H1 (cell line): ENCODE results near the gene HOXD10. TPM values are rescaled to one million over a fixed set of nuclear protein-coding genes. Genes with fewer than 3 reads are reported as not detected.

Source experiments
- CTCF ChIA-PET: fragments of 300-600 bp; sonication (Branson Sonifier 250); formaldehyde crosslinking; loops from one replicate; lab custom pipeline; 2021; ENCODE audit not compliant: partially characterized antibody; lab: Charles Lee
- POLR2A ChIA-PET: fragments of 300-600 bp; sonication (Branson Sonifier 250); formaldehyde crosslinking; loops from one replicate; lab custom pipeline; 2021; ENCODE audit warnings: inconsistent platforms; ENCODE audit not compliant: partially characterized antibody; lab: Charles Lee
- DNase-seq, 2 experiments: peaks; one replicate each; pipeline versions ENCODE4 v3.0.0 to v3.0.0-alpha.2; 2010 to 2022; ENCODE audit warnings: low spot score in 2 of 2, low read depth in 1 of 2, mixed read lengths in 1 of 2
- FAIRE-seq: peaks from 2 replicates; lab custom pipeline; 2011; peaks lifted over from hg19 to GRCh38; lab: Jason Lieb, UNC
- H2AFZ ChIP-seq: 2 replicates; pipeline ENCODE4 v1.8.1; 2012; ENCODE audit warnings: low read length, inconsistent platforms
- H2AK5ac ChIP-seq: 2 replicates; pipeline ENCODE4 v1.6.1; 2013; ENCODE audit warnings: low read depth, low read length
- H2BK120ac ChIP-seq: replicated peaks from 2 replicates; pipeline ENCODE3; 2013; ENCODE audit warnings: low read depth, low read length, inconsistent platforms
- H2BK12ac ChIP-seq: 2 replicates; pipeline ENCODE4 v1.6.1; 2013; ENCODE audit warnings: low read depth, low read length
- H2BK15ac ChIP-seq: 2 replicates; pipeline ENCODE4 v1.6.1; 2013; ENCODE audit warnings: low read length
- H2BK20ac ChIP-seq: 2 replicates; pipeline ENCODE4 v1.6.1; 2013; ENCODE audit warnings: low read length
- H2BK5ac ChIP-seq: 2 replicates; pipeline ENCODE4 v1.6.1; 2013; ENCODE audit warnings: low read depth, low read length
- H3K14ac ChIP-seq: 2 replicates; pipeline ENCODE4 v1.6.1; 2013; ENCODE audit warnings: inconsistent platforms; ENCODE audit not compliant: insufficient read length
- H3K18ac ChIP-seq: 2 replicates; pipeline ENCODE4 v1.6.1; 2013; ENCODE audit warnings: low read length; ENCODE audit errors: extremely low read depth
- H3K23ac ChIP-seq: 2 replicates; pipeline ENCODE4 v1.6.1; 2013; ENCODE audit warnings: inconsistent platforms; ENCODE audit not compliant: insufficient read length
- H3K23me2 ChIP-seq: 2 replicates; pipeline ENCODE4 v1.6.1; 2013; ENCODE audit warnings: low read depth, low read length
- H3K27ac ChIP-seq: 2 replicates; pipeline ENCODE4 v1.6.1; 2011; ENCODE audit warnings: low read depth, low read length, inconsistent platforms
- H3K27me3 ChIP-seq, 4 experiments: replicated peaks in 1 of 4; 1 replicate in 1 of 4; 2 replicates in 3 of 4; pipeline versions ENCODE4 v1.6.1 to v1.8.1; 2011 to 2013; ENCODE audit warnings: low read length in 3 of 4, mild to moderate bottlenecking in 3 of 4, inconsistent platforms in 2 of 4, mixed read lengths in 2 of 4, moderate library complexity in 1 of 4; ENCODE audit not compliant: control insufficient read depth in 3 of 4, insufficient read depth in 3 of 4; ENCODE audit errors: extremely low read depth in 1 of 4
- H3K36me3 ChIP-seq, 4 experiments: 2 replicates each; pipeline versions ENCODE4 v1.6.1 to v1.8.1; 2011 to 2013; ENCODE audit warnings: mild to moderate bottlenecking in 4 of 4, low read length in 3 of 4, moderate library complexity in 2 of 4, control low read depth in 1 of 4, inconsistent platforms in 1 of 4; ENCODE audit not compliant: insufficient read depth in 4 of 4, control insufficient read depth in 2 of 4
- H3K4ac ChIP-seq: replicated peaks from 2 replicates; pipeline ENCODE3; 2013; ENCODE audit warnings: low read length, low read depth, mixed read lengths, inconsistent platforms; ENCODE audit not compliant: insufficient read length
- H3K4me1 ChIP-seq, 4 experiments: replicated peaks in 1 of 4; 1 replicate in 1 of 4; 2 replicates in 3 of 4; pipeline versions ENCODE4 v1.6.1 to v1.8.1; 2011 to 2013; ENCODE audit warnings: low read length in 3 of 4, inconsistent platforms in 2 of 4, mixed read lengths in 1 of 4; ENCODE audit not compliant: insufficient read depth in 4 of 4, control insufficient read depth in 3 of 4
- H3K4me2 ChIP-seq, 2 experiments: 2 replicates each; pipeline versions ENCODE4 v1.6.1 to v1.8.1; 2011 to 2013; ENCODE audit warnings: low read depth in 2 of 2, low read length in 2 of 2, control low read depth in 1 of 2, inconsistent platforms in 1 of 2, mild to moderate bottlenecking in 1 of 2; ENCODE audit not compliant: insufficient read depth in 1 of 2
- H3K4me3 ChIP-seq, 4 experiments: fragments of 200-600, 300-600 bp in 1 of 4; sonication (generic), shearing (Covaris generic), sonication (Bioruptor Twin) in 1 of 4; 2 replicates each; pipeline versions ENCODE4 v1.5.1 to v1.8.1; 2011 to 2016; ENCODE audit warnings: low read length in 4 of 4, low read depth in 3 of 4, control low read depth in 2 of 4, inconsistent platforms in 2 of 4, mild to moderate bottlenecking in 2 of 4, mixed read lengths in 1 of 4, moderate library complexity in 1 of 4; ENCODE audit not compliant: insufficient read depth in 2 of 4; ENCODE audit errors: extremely low read depth in 1 of 4
- H3K56ac ChIP-seq: replicated peaks from 2 replicates; pipeline ENCODE3; 2013; ENCODE audit warnings: low read depth, mild to moderate bottlenecking, mixed read lengths, low read length, inconsistent platforms; ENCODE audit not compliant: insufficient read length
- H3K79me1 ChIP-seq: 2 replicates; pipeline ENCODE4 v1.6.1; 2013; ENCODE audit warnings: low read depth, low read length, control low read depth
- H3K79me2 ChIP-seq, 2 experiments: 2 replicates each; pipeline versions ENCODE4 v1.6.1 to v1.8.1; 2012 to 2013; ENCODE audit warnings: low read length in 2 of 2, mild to moderate bottlenecking in 2 of 2, inconsistent platforms in 1 of 2; ENCODE audit not compliant: insufficient read depth in 2 of 2, control insufficient read depth in 1 of 2
- H3K9ac ChIP-seq, 4 experiments: replicated peaks in 1 of 4; 1 replicate in 1 of 4; 2 replicates in 3 of 4; pipeline versions ENCODE4 v1.6.1 to v1.8.1; 2011 to 2013; ENCODE audit warnings: low read depth in 3 of 4, low read length in 3 of 4, control low read depth in 2 of 4, mild to moderate bottlenecking in 2 of 4, moderate library complexity in 2 of 4, inconsistent platforms in 1 of 4; ENCODE audit errors: extremely low read depth in 1 of 4
- H3K9me3 ChIP-seq, 2 experiments: 2 replicates each; pipeline versions ENCODE4 v1.6.1 to v1.8.1; 2012 to 2013; ENCODE audit warnings: mild to moderate bottlenecking in 2 of 2, moderate library complexity in 2 of 2, control low read depth in 1 of 2, inconsistent platforms in 1 of 2, low read depth in 1 of 2, low read length in 1 of 2, mixed read lengths in 1 of 2; ENCODE audit not compliant: insufficient read depth in 2 of 2
- H4K20me1 ChIP-seq, 2 experiments: replicated peaks in 1 of 2; 2 replicates each; pipeline versions ENCODE3 to v1.8.1; 2011 to 2013; ENCODE audit warnings: inconsistent platforms in 2 of 2, low read length in 2 of 2, mild to moderate bottlenecking in 1 of 2; ENCODE audit not compliant: insufficient read depth in 2 of 2, control insufficient read depth in 1 of 2
- H4K5ac ChIP-seq: 2 replicates; pipeline ENCODE4 v1.6.1; 2013; ENCODE audit warnings: low read length, low read depth, mixed read lengths, inconsistent platforms; ENCODE audit not compliant: insufficient read length
- H4K8ac ChIP-seq: 2 replicates; pipeline ENCODE4 v1.8.0; 2013; ENCODE audit warnings: mild to moderate bottlenecking, moderate library complexity, low read length, inconsistent platforms; ENCODE audit not compliant: insufficient read depth; ENCODE audit errors: extremely low read depth
- H4K91ac ChIP-seq: replicated peaks from 2 replicates; pipeline ENCODE3; 2013; ENCODE audit warnings: low read length, mixed read lengths, inconsistent platforms; ENCODE audit not compliant: insufficient read length
- CBX8 ChIP-seq: fragments of 300-800, 300-1000 bp; sonication (generic); IDR thresholded peaks from 2 replicates; pipeline ENCODE4 v1.7.1; 2016; ENCODE audit warnings: low read depth, low read length, borderline replicate concordance
- EZH2 ChIP-seq: fragments of 200-600 bp; sonication (generic); IDR thresholded peaks from 2 replicates; pipeline ENCODE4 v1.7.1; 2012; ENCODE audit warnings: low read depth, mild to moderate bottlenecking, moderate library complexity, low read length, inconsistent platforms; ENCODE audit not compliant: severe bottlenecking
- POU5F1 ChIP-seq: IDR thresholded peaks from 2 replicates; pipeline ENCODE4 v1.6.1; 2011; ENCODE audit warnings: low read depth, mild to moderate bottlenecking, low read length, moderate library complexity
- WGBS, 2 experiments: shearing (Covaris generic) in 1 of 2; methylation state at CpG; one replicate each; pipeline versions ENCODE4 v1.1.6 to v1.1.7; 2013 to 2015; ENCODE audit warnings: low lambda C conversion rate in 2 of 2, mixed read lengths in 2 of 2, inconsistent platforms in 1 of 2, low coverage in 1 of 2, missing lambda C conversion rate in 1 of 2; ENCODE audit not compliant: insufficient replicate concordance in 2 of 2, insufficient coverage in 1 of 2, insufficient read length in 1 of 2; ENCODE audit errors: extremely low coverage in 1 of 2, missing lambda C conversion rate in 1 of 2; 5-methylcytosine and 5-hydroxymethylcytosine counted together
- polyA plus RNA-seq, 7 experiments: library from polyadenylated mRNA; depleted of rRNA in 3 of 7; stranded (reverse) in 5 of 7; unstranded in 2 of 7; fragments of >200 nt in 5 of 7; fragments of 200-250 nt in 2 of 7; gene quantifications; 1 replicate in 5 of 7; 2 replicates in 1 of 7; 4 replicates in 1 of 7; pipeline versions ENCODE4 v1.2.1 to v1.2.3, GENCODE V29; 2011 to 2013; ENCODE audit warnings: missing spikeins in 2 of 7, mixed read lengths in 2 of 7
- total RNA-seq: library from RNA; stranded (reverse); fragmentation: NEBNext Ultra II Directional; extraction: Animal tissue kit (Norgen Biotek cat#: 25700); gene quantifications from 2 replicates; pipeline ENCODE4 v1.2.1, GENCODE V29; 2021

The HOXD10 gene
- total and polyA plus RNA-seq, 2 of the 8 experiments (the other 6 are each of a cell fraction or from before 2014, with no cell fraction given), result not detected

GRCh38 chr2:176102309-176102866 is 14.2 kb upstream of the HOXD10 start:
- Histone ChIP-seq H2BK120ac (no peak overlapping the region), H2BK20ac (no peak overlapping the region), H2BK15ac (no peak overlapping the region), H3K23ac (no peak overlapping the region), H4K5ac (no peak overlapping the region), H3K9me3 (no peaks in the 10 kb centered on the region), H2AFZ (no peak overlapping the region), H2AK5ac (no peak overlapping the region), H3K27ac (no peak overlapping the region), H2BK12ac (peak overlapping the region; percentile 80; the same call in 1 of the 2 replicates), H4K20me1 (peaks cover 11 to 44% of the 10 kb centered on the region in 2 experiments), H3K27me3 (peaks cover 96 to 100% (median 99%) of the 10 kb centered on the region in 4 experiments), H3K56ac (no peak overlapping the region), H3K4me1 (peaks cover 0 to 35% (median 19%) of the 10 kb centered on the region in 4 experiments; a peak in 6 of 7 replicates), H3K4me3 (no peak overlapping the region), H4K91ac (no peak overlapping the region), H3K4me2 (no peak overlapping the region), H4K8ac (no peak overlapping the region), H3K9ac (no peak overlapping the region), H3K36me3 (no peaks in the 10 kb centered on the region; a peak in 1 of 8 replicates), H3K79me2 (no peaks in the 10 kb centered on the region), H3K79me1 (no peaks in the 10 kb centered on the region), H3K18ac (no peak overlapping the region), H3K14ac (no peak overlapping the region), H2BK5ac (no peak overlapping the region), H3K4ac (no peak overlapping the region), H3K23me2 (peaks cover 4% of the 10 kb centered on the region; the same call in 1 of the 2 replicates)
- DNase-seq, result no peak
- FAIRE-seq, result no peak
- POLR2A ChIA-PET, result no interaction called here
- TF ChIP-seq CBX8, result peak; percentile 94
- peak; percentile 79 for TF ChIP-seq EZH2
- no peak for TF ChIP-seq POU5F1
- WGBS, 2 experiments, result 33% methylated on average over 7 of the region's 7 CpGs; no CpG with 5 or more reads in 1 of the 2 experiments
- CTCF ChIA-PET, result interaction anchor here (0.7 to 4.6 kb wide), 11 partner anchors 9 to 59 kb away, joined by 3 to 20 read pairs (median 6); no protein-coding TSS in a partner anchor
